Suprapubic skin (tissue), 3 donors: ENCODE results near the gene STXBP5L.

Source experiments
- CTCF ChIP-seq, 2 donors: fragments of 200-600 bp in 1 of 2; fragments of 450-650 bp in 1 of 2; sonication (generic) in 1 of 2; IDR thresholded peaks; one replicate each; pipeline ENCODE4 v1.5.1; 2016 to 2019; ENCODE audit warnings: antibody characterized with exemption in 2 of 2, mild to moderate bottlenecking in 1 of 2, moderate library complexity in 1 of 2
- POLR2A ChIP-seq, 2 donors: fragments of 450-650 bp; IDR thresholded peaks; one replicate each; pipeline ENCODE4 v1.6.1; 2017; ENCODE audit warnings: antibody characterized with exemption in 2 of 2, mild to moderate bottlenecking in 2 of 2, moderate library complexity in 2 of 2

GRCh38 chr3:121232309-121233225 is 324.6 kb downstream of the STXBP5L start:
- TF ChIP-seq CTCF (IDR thresholded peaks at IDR 0.05) = no peak
- no peak for TF ChIP-seq POLR2A (IDR thresholded peaks at IDR 0.05)
